RWPE1 (cell line): Measurements from ENCODE around the gene RASA3.

ENCODE experiments used
- CTCF ChIA-PET: fragments of 350-600 bp; sonication (Branson Sonifier 250); formaldehyde crosslinking; extraction: SDS; loops from one replicate; lab custom pipeline; 2021; lab: Yijun Ruan, JAX
- POLR2A ChIA-PET: fragments of 400-600 bp; formaldehyde crosslinking; extraction: SDS; loops from one replicate; lab custom pipeline; 2020; ENCODE audit warnings: antibody characterized with exemption; ENCODE audit not compliant: low non-redundant PET; lab: Yijun Ruan, JAX
- DNase-seq: peaks from one replicate; pipeline ENCODE4 v3.0.0; 2012; ENCODE audit warnings: low spot score
- H3K27ac ChIP-seq: fragments of 450-650 bp; 2 replicates; pipeline ENCODE4 v1.5.1; 2017
- CTCF ChIP-seq: fragments of 450-650 bp; conservative IDR thresholded peaks from 2 replicates; pipeline ENCODE4 v1.5.1; 2017; ENCODE audit warnings: low read depth, mild to moderate bottlenecking

RASA3 gene

DNA sequence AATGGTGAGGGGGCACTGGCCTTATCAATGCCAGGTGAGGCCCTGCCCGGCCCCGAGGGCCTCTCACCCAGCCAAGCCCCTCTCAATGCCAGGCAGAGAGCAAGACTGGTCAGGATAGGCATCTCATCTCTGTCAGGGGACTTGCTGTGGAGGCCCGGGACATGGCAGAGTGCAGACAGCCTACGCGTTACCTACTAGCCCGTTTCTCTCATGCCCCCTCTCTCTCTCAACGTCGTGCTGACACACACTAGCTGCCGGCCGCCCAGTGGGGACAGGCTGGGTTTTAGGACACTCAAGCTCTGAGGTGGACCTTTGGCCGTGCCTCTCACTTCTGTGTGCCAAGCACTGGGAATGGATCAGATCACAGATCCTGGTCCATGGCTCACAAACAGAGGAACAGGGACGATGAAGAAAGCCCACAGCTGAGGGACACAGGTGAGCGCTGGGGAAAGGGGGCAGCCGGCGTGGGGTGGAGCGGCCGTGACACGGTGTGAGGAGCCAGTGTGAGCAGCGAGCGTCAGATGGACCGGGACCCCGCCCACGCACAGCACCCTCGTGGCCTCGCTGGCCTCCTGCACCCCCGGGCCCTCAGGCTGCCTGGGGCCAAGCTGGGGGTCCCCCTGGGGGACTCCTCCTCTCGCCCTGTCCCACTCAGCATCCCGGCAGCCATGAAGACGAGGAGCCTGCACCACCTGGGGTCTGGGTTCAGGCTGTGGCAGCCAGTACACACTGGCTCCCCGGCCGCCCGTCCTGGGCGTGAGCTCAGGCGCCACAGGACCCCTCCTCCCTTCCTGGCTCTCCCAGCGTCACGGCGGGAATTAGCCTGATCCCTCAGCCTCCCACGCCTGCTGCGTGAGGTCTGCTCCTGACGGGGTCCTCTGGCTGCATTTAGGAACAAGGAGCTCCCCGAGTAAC lies 81.6 kb downstream of the RASA3 start:
- CTCF ChIA-PET: interaction anchor here (0.5 to 0.9 kb wide), 2 partner anchors 13 to 43 kb away, joined by 3 read pairs; no protein-coding TSS in a partner anchor
- POLR2A ChIA-PET: no interaction called here
- TF ChIP-seq CTCF: no peak
- peak overlapping the region; percentile 19; the same call in 1 of the 2 replicates for H3K27ac ChIP-seq
- DNase-seq: no peak

DNA sequence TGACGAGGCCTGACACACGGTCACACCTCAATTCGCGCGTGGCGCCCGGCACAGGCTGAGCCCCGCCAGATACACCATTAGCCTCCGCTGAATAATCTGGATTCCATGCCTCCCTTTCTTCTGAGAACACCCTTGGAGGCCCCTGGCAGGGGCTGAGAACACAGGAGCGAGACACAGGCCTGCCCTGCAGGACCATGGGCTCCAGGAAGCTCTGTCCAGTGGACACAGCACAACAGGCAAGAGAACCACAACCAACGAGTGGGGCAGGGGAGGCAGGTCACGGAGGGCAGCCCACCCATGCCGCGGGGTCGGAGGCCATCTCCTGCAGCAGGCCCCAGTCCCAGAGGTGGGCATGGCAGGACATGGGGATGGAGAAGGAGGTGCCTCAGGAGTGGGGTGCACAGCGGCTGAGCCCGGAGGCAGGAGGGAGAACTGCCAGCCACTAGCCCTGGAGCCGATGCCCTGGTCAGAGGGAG lies 82.8 kb downstream of the RASA3 start:
- POLR2A ChIA-PET: no interaction called here
- CTCF ChIA-PET: interaction anchor here (0.6 kb wide), 1 partner anchor 9 kb away, joined by 3 read pairs; no protein-coding TSS in a partner anchor
- no peak for TF ChIP-seq CTCF

GRCh38 chr13:114049026-114049425 lies 83.4 kb downstream of the RASA3 start:
- no peak overlapping the region for H3K27ac ChIP-seq
- DNase-seq: no peak
- POLR2A ChIA-PET: no interaction called here
- CTCF ChIA-PET: interaction anchor here (0.6 kb wide), 1 partner anchor 8 kb away, joined by 3 read pairs; no protein-coding TSS in a partner anchor
- TF ChIP-seq CTCF: no peak

More for the DNA sequence above, 82.8 kb downstream of the RASA3 start:
- DNase-seq: no peak
- no peak overlapping the region for H3K27ac ChIP-seq

DNA sequence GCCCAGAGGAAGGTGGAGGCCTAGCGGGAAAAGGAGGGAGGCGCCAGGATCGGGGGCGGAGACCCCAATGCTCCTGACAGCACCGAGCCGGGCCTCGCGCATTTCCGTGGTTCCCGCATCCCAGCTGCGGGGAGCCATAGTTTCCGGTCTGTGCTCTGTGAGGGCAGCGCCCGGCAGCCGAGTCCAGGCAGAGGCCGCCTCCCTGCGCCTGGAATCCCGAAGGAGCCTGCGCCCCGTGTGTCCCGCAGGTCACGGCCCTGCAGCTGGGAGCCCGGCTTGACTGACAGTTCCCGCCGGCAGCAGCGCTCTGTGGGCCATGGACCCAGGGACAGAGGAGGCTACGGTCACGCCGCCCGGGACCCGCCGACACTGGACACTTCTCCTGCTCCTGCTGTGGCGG lies 84.0 kb downstream of the RASA3 start:
- ChIA-PET POLR2A (no interaction called here), CTCF (no interaction called here)
- no peak for DNase-seq
- no peak for TF ChIP-seq CTCF
- no peak overlapping the region for H3K27ac ChIP-seq

- TF ChIP-seq CTCF: no peak
- no peak for DNase-seq
- ChIA-PET POLR2A (no interaction called here), CTCF (no interaction called here)
- H3K27ac ChIP-seq: peak overlapping the region; percentile 27; the same call in 1 of the 2 replicates
Observed at GRCh38 chr13:114047358-114047881, 85.0 kb downstream of the RASA3 start.

DNA sequence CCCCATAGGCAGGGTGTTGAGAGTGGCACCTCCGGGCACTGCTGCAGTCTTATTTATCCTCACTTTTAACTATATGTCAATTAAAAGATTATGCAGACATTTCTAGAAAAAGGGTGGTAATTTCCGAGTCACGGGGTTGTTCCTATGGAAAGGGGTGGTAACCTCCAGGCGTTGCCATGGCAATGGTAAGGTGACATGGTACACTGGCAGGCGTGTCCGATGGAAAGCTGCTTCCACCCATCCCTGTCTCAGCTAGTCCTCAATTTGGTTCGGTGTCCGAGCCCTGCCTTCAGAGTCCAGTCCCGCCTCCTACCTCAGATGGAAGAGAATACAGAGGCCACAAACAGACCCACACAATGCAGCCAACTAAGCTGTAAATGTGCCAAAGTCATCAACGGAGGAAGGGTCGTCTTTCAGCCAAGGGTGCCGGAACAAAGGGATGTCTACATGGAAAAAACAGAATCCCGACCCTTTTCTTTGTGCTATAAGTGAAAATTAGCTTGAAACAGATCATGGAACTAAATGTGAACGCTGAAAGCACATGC lies 85.9 kb downstream of the RASA3 start:
- ChIA-PET POLR2A (no interaction called here), CTCF (no interaction called here)

More for the DNA sequence above, 85.9 kb downstream of the RASA3 start:
- no peak for DNase-seq
- no peak for TF ChIP-seq CTCF
- H3K27ac ChIP-seq: peak overlapping the region; percentile 15
